ENCODE results near the gene LYPD6B. TPM values are rescaled to one million over a fixed set of nuclear protein-coding genes. Genes with fewer than 3 reads are reported as not detected.
"Not testable (repeated sequence)": the region's sequence is repeated elsewhere in the genome, so short reads cannot be mapped to it uniquely, and the experiment has no call there.

LYPD6B gene
- total and polyA plus RNA-seq, 7 donors = not detected

DNA sequence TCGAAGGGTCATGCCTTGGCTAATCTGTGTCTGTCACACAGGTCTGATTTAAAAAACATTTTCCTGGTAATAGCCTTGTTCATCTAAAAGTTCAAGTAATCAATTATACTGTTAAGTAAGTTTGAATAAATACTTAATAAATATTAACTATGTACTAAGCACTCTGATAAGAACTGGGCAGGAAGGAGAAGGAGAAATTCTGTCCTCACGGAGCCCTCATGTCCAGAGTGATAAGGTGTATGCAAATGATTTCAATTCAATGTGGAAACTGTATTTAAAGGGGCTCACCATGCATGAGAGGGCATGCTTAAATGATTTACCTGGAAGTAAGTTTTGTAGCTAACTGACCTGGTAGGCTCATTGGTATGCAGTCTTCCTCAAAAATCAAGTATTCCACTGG, 197.9 kb downstream of the LYPD6B start:
- Histone ChIP-seq H3K36me3 (ENCODE audit: insufficient read depth in 1 of 2, low read depth in 1 of 2) (no peaks in the 10 kb centered on the region), H3K27me3 (ENCODE audit: insufficient read depth in 3 of 3, low read length in 2 of 3) (no peaks in the 10 kb centered on the region), H3K4me3 (no peak overlapping the region), H3K9me3 (no peaks in the 10 kb centered on the region), H3K27ac (no peak overlapping the region), H3K4me1 (no peaks in the 10 kb centered on the region)
- 57 to 64% (median 59%) methylated on average over 2 of the region's 2 CpGs for WGBS, 3 donors
- no peak for ATAC-seq
- intact Hi-C loops (cut with DNase I) = no loop called here
- no peak for DNase-seq
- TF ChIP-seq, protein P1, sequence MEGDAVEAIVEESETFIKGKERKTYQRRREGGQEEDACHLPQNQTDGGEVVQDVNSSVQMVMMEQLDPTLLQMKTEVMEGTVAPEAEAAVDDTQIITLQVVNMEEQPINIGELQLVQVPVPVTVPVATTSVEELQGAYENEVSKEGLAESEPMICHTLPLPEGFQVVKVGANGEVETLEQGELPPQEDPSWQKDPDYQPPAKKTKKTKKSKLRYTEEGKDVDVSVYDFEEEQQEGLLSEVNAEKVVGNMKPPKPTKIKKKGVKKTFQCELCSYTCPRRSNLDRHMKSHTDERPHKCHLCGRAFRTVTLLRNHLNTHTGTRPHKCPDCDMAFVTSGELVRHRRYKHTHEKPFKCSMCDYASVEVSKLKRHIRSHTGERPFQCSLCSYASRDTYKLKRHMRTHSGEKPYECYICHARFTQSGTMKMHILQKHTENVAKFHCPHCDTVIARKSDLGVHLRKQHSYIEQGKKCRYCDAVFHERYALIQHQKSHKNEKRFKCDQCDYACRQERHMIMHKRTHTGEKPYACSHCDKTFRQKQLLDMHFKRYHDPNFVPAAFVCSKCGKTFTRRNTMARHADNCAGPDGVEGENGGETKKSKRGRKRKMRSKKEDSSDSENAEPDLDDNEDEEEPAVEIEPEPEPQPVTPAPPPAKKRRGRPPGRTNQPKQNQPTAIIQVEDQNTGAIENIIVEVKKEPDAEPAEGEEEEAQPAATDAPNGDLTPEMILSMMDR (IDR thresholded peaks at IDR 0.05) = no peak

DNA sequence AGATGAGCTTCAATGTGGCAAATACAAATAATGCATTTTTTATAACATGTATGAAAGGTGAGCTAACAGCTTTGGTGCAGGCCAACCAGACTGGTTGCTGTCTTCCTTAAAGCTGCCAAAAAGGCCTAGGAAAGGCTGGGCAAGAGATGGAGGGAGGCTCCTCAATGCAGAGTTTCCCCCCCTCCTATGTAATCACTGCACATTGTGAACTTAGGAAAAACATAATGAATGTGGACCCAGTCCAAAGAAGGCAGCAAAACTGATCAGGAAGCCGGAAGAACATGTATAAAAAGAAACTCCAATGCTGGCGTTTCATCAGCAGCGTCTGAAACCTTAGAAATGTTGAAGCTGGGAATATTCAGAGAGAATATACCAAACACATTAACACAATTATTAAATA, 207.7 kb downstream of the LYPD6B start:
- WGBS, 3 donors = 70 to 80% (median 75%) methylated on average over 3 of the region's 3 CpGs
- TF ChIP-seq, protein P1 (IDR thresholded peaks at IDR 0.05) = no peak

DNA sequence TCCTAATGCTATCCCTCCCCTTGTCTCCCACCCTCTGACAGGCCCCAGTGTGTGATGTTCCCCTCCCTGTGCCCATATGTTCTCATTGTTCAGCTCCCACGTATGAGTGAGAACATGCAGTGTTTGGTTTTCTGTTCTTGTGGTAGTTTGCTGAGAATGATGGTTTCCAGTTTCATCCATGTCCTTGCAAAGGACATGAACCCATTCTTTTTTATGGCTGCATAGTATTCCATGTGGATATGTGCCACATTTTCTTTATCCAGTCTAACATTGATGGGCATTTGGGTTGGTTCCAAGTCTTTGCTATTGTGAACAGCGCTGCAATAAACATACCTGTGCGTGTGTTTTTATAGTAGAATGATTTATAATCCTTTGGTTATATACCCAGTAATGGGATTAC, 212.9 kb downstream of the LYPD6B start:
- H3K9me3 ChIP-seq; ATAC-seq; H3K4me3 ChIP-seq; H3K27ac ChIP-seq; H3K4me1 ChIP-seq; H3K36me3 ChIP-seq (ENCODE audit: insufficient read depth in 1 of 2, low read depth in 1 of 2); H3K27me3 ChIP-seq (ENCODE audit: insufficient read depth in 3 of 3, low read length in 2 of 3); intact Hi-C loops (cut with DNase I); DNase-seq: not testable (repeated sequence)
- WGBS, 3 donors = 88 to 95% (median 91%) methylated on average over 3 of the region's 3 CpGs

More for the DNA sequence above, 207.7 kb downstream of the LYPD6B start:
- Histone ChIP-seq H3K9me3 (no peaks in the 10 kb centered on the region), H3K4me1 (no peaks in the 10 kb centered on the region), H3K36me3 (ENCODE audit: insufficient read depth in 1 of 2, low read depth in 1 of 2) (no peaks in the 10 kb centered on the region), H3K4me3 (no peak overlapping the region), H3K27me3 (ENCODE audit: insufficient read depth in 3 of 3, low read length in 2 of 3) (no peaks in the 10 kb centered on the region), H3K27ac (no peak overlapping the region)
- intact Hi-C loops (cut with DNase I) = no loop called here
- ATAC-seq (no peak), DNase-seq (no peak)

DNA sequence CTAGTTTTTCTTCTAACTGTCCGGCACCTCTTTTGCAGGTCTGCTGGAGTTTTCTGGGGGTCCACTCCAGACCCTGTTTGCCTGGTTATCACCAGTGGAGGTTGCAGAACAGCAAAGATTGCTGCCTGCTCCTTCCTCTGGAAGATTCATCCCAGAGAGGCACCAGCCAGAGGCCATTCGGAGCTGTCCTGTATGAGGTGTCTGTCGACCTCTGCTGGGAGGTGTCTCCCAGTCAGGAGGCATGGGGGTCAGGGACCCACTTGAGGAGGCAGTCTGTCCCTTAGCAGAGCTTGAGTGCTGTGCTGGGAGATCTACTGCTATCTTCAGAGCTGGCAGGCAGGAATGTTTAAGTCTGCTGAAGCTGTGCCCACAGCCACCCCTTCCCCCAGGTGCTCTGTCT, 218.4 kb downstream of the LYPD6B start:
- DNase-seq = not testable (repeated sequence)

DNA sequence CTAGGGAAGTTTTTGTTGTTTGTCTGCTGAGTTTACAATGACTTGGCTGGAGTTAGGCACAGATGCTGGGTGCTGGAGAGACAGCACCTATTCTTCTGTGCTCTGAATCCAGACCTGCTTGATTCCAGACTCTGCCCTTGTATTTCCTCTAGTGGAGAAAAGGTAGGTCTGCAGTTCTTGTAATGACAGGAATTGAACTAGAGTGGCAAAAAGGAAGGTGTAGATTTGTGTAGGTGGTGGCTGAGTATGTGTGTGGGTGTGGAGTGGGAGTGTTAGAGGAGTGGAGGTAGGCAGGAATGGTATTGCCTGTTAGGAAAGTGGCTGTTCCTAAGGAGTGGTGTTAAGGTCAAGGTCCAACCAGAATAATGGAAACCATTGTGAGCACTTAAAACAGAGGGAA, 220.0 kb downstream of the LYPD6B start:
- no peaks in the 10 kb centered on the region for H3K4me1 ChIP-seq
- DNase-seq (no peak), ATAC-seq (no peak)
- intact Hi-C loops (cut with DNase I) = no loop called here
- no peaks in the 10 kb centered on the region for H3K9me3 ChIP-seq
- TF ChIP-seq, protein P1 (IDR thresholded peaks at IDR 0.05) = no peak
- no peak overlapping the region for H3K27ac ChIP-seq
- no peaks in the 10 kb centered on the region for H3K27me3 ChIP-seq (ENCODE audit: insufficient read depth in 3 of 3, low read length in 2 of 3)
- H3K36me3 ChIP-seq (ENCODE audit: insufficient read depth in 1 of 2, low read depth in 1 of 2) = no peaks in the 10 kb centered on the region
- H3K4me3 ChIP-seq = no peak overlapping the region

More for the DNA sequence above, 218.4 kb downstream of the LYPD6B start:
- WGBS, 3 donors = 74 to 81% (median 78%) methylated on average over 3 of the region's 3 CpGs
- H3K4me3 ChIP-seq; H3K4me1 ChIP-seq; H3K27me3 ChIP-seq (ENCODE audit: insufficient read depth in 3 of 3, low read length in 2 of 3); ATAC-seq; H3K9me3 ChIP-seq; H3K27ac ChIP-seq; H3K36me3 ChIP-seq (ENCODE audit: insufficient read depth in 1 of 2, low read depth in 1 of 2); intact Hi-C loops (cut with DNase I): not testable (repeated sequence)

DNA sequence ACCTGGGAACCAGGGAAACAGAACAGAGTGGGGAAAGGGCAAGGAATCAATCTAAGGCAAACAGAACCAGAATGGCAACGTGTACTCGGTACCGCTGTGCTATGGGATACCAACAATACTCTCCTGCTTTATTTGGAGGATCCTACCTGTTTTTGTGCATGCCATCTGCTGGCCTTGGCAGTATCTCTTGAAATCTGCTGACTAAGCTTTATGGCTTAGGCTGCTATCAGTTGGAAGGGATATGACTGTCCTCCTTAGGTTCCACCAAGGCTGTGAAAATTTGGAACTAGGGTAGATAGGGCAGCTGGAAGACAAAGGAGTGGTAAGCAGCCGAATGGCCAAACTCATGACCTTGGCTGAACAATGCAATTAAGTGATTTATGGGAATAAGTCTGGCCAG, 220.6 kb downstream of the LYPD6B start:
- Histone ChIP-seq H3K4me1 (no peaks in the 10 kb centered on the region), H3K27ac (no peak overlapping the region), H3K9me3 (no peaks in the 10 kb centered on the region), H3K4me3 (no peak overlapping the region), H3K27me3 (ENCODE audit: insufficient read depth in 3 of 3, low read length in 2 of 3) (no peaks in the 10 kb centered on the region), H3K36me3 (ENCODE audit: insufficient read depth in 1 of 2, low read depth in 1 of 2) (no peaks in the 10 kb centered on the region)
- intact Hi-C loops (cut with DNase I) = no loop called here
- ATAC-seq (no peak), DNase-seq (no peak)
- TF ChIP-seq, protein P1 (IDR thresholded peaks at IDR 0.05) = no peak
- WGBS, 3 donors = 85 to 87% (median 87%) methylated on average over 4 of the region's 4 CpGs
